ENCODE measurements around the gene FAM81A. TPM values are rescaled to one million over a fixed set of nuclear protein-coding genes. Genes with fewer than 3 reads are reported as not detected.

Gene FAM81A
- total and polyA plus RNA-seq, 2 donors (not counting 1 experiment from before 2014, with no cell fraction given), result 0.24 to 0.33 TPM

DNA sequence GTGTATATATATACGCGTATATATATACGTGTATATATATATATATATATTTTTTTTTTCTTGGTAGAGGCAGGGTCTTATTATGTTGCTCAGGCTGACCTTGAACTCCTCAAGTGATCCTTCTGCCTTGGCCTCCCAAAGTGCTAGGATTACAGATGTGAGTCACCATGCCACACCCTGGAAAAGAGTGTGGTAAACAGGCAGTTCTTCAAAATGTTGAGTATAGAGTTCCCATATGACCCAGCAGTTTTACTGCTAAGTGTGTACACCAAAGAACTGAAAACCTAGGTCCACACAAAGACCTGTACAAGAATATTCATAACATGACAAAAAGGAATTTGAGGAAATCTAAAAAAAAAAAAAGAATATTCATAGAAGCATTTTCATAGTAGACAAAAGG is 101.8 kb downstream of the FAM81A start:
- DNase-seq (ENCODE audit: low read depth in 2 of 2), result peak in 1 of 2 donors; percentile 35
- no peaks in the 10 kb centered on the region for H4K20me1 ChIP-seq (ENCODE audit: control insufficient read depth, extremely low read depth, insufficient read depth, low read length)
- H3K9ac ChIP-seq (ENCODE audit: insufficient read depth, low read length), result no peak overlapping the region
- H3K36me3 ChIP-seq (ENCODE audit: control insufficient read depth, insufficient read depth, low read length), result no peaks in the 10 kb centered on the region
- H3K27ac ChIP-seq (ENCODE audit: insufficient read depth, low read length), result no peak overlapping the region
- H3K4me2 ChIP-seq (ENCODE audit: extremely low read depth, insufficient read depth, low read length), result no peak overlapping the region
- no peaks in the 10 kb centered on the region for H3K79me2 ChIP-seq (ENCODE audit: control insufficient read depth, insufficient read depth, low read length)
- TF ChIP-seq EZH2 (IDR thresholded peaks at IDR 0.05; ENCODE audit: low read length, missing control alignments), result no peak
- TF ChIP-seq, protein P1, sequence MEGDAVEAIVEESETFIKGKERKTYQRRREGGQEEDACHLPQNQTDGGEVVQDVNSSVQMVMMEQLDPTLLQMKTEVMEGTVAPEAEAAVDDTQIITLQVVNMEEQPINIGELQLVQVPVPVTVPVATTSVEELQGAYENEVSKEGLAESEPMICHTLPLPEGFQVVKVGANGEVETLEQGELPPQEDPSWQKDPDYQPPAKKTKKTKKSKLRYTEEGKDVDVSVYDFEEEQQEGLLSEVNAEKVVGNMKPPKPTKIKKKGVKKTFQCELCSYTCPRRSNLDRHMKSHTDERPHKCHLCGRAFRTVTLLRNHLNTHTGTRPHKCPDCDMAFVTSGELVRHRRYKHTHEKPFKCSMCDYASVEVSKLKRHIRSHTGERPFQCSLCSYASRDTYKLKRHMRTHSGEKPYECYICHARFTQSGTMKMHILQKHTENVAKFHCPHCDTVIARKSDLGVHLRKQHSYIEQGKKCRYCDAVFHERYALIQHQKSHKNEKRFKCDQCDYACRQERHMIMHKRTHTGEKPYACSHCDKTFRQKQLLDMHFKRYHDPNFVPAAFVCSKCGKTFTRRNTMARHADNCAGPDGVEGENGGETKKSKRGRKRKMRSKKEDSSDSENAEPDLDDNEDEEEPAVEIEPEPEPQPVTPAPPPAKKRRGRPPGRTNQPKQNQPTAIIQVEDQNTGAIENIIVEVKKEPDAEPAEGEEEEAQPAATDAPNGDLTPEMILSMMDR (conservative IDR thresholded peaks at IDR 0.05 in 1 of 2, IDR thresholded peaks at IDR 0.05 in 1 of 2; ENCODE audit: low read depth in 1 of 2, low read length in 2 of 2), result no peak
- no peaks in the 10 kb centered on the region for H3K4me1 ChIP-seq (ENCODE audit: control insufficient read depth, extremely low read depth, insufficient read depth, low read length)
- no peak overlapping the region for H3K4me3 ChIP-seq (replicated peaks in 1 of 4; ENCODE audit: control extremely low read depth in 1 of 4, insufficient read depth in 1 of 4, low read depth in 3 of 4, low read length in 4 of 4)
- H2AFZ ChIP-seq (ENCODE audit: low read length), result no peak overlapping the region
- H3K27me3 ChIP-seq (ENCODE audit: control insufficient read depth, insufficient read depth, low read length), result peaks cover 8% of the 10 kb centered on the region
- H3K9me3 ChIP-seq (ENCODE audit: control insufficient read depth, insufficient read depth, low read depth, low read length), result no peaks in the 10 kb centered on the region

DNA sequence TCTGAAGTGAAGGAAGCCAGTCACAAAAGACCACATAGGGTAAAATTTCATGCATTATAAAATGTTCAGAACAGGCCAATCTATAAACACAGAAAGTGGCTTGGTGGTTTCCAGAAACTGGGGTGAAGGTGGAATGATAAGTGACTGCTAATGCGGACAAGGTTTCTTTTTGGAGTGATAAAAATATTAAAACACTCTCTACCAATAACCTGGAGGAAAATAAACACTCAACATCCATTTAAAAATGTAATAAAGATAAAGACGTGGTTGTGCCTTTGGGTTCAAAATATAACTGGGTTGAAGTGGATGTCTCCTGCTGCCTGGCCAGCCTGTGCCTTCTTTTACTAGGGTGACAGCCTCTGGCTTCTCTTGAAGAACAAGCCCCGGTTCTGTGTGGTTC is 102.7 kb downstream of the FAM81A start:
- no peak overlapping the region for H3K4me3 ChIP-seq (replicated peaks in 1 of 4; ENCODE audit: control extremely low read depth in 1 of 4, insufficient read depth in 1 of 4, low read depth in 3 of 4, low read length in 4 of 4)
- H2AFZ ChIP-seq (ENCODE audit: low read length), result no peak overlapping the region
- TF ChIP-seq, protein P1 (conservative IDR thresholded peaks at IDR 0.05 in 1 of 2, IDR thresholded peaks at IDR 0.05 in 1 of 2; ENCODE audit: low read depth in 1 of 2, low read length in 2 of 2), result no peak
- no peak for TF ChIP-seq EZH2 (IDR thresholded peaks at IDR 0.05; ENCODE audit: low read length, missing control alignments)
- no peak overlapping the region for H3K9ac ChIP-seq (ENCODE audit: insufficient read depth, low read length)
- H3K27me3 ChIP-seq (ENCODE audit: control insufficient read depth, insufficient read depth, low read length), result peaks cover 8% of the 10 kb centered on the region
- no peaks in the 10 kb centered on the region for H3K36me3 ChIP-seq (ENCODE audit: control insufficient read depth, insufficient read depth, low read length)
- H3K4me1 ChIP-seq (ENCODE audit: control insufficient read depth, extremely low read depth, insufficient read depth, low read length), result no peaks in the 10 kb centered on the region
- no peak for DNase-seq (ENCODE audit: low read depth in 2 of 2)
- H4K20me1 ChIP-seq (ENCODE audit: control insufficient read depth, extremely low read depth, insufficient read depth, low read length), result no peaks in the 10 kb centered on the region
- no peaks in the 10 kb centered on the region for H3K9me3 ChIP-seq (ENCODE audit: control insufficient read depth, insufficient read depth, low read depth, low read length)
- H3K27ac ChIP-seq (ENCODE audit: insufficient read depth, low read length), result no peak overlapping the region
- no peak overlapping the region for H3K4me2 ChIP-seq (ENCODE audit: extremely low read depth, insufficient read depth, low read length)
- H3K79me2 ChIP-seq (ENCODE audit: control insufficient read depth, insufficient read depth, low read length), result no peaks in the 10 kb centered on the region

GRCh38 chr15:59541750-59542149 is 103.8 kb downstream of the FAM81A start:
- Histone ChIP-seq H3K4me1 (ENCODE audit: control insufficient read depth, extremely low read depth, insufficient read depth, low read length) (no peaks in the 10 kb centered on the region), H2AFZ (ENCODE audit: low read length) (no peak overlapping the region)
- no peak for TF ChIP-seq EZH2 (IDR thresholded peaks at IDR 0.05; ENCODE audit: low read length, missing control alignments)
- TF ChIP-seq, protein P1 (conservative IDR thresholded peaks at IDR 0.05 in 1 of 2, IDR thresholded peaks at IDR 0.05 in 1 of 2; ENCODE audit: low read depth in 1 of 2, low read length in 2 of 2), result no peak

More at GRCh38 chr15:59541750-59542149, 103.8 kb downstream of the FAM81A start:
- H3K27ac ChIP-seq (ENCODE audit: insufficient read depth, low read length), result no peak overlapping the region
- peaks cover 4% of the 10 kb centered on the region for H3K27me3 ChIP-seq (ENCODE audit: control insufficient read depth, insufficient read depth, low read length)
- no peaks in the 10 kb centered on the region for H3K79me2 ChIP-seq (ENCODE audit: control insufficient read depth, insufficient read depth, low read length)
- no peak overlapping the region for H3K4me2 ChIP-seq (ENCODE audit: extremely low read depth, insufficient read depth, low read length)
- H3K36me3 ChIP-seq (ENCODE audit: control insufficient read depth, insufficient read depth, low read length), result no peaks in the 10 kb centered on the region
- no peak overlapping the region for H3K4me3 ChIP-seq (replicated peaks in 1 of 4; ENCODE audit: control extremely low read depth in 1 of 4, insufficient read depth in 1 of 4, low read depth in 3 of 4, low read length in 4 of 4)
- H3K9me3 ChIP-seq (ENCODE audit: control insufficient read depth, insufficient read depth, low read depth, low read length), result no peaks in the 10 kb centered on the region
- no peak for DNase-seq (ENCODE audit: low read depth in 2 of 2)
- H3K9ac ChIP-seq (ENCODE audit: insufficient read depth, low read length), result no peak overlapping the region
- H4K20me1 ChIP-seq (ENCODE audit: control insufficient read depth, extremely low read depth, insufficient read depth, low read length), result no peaks in the 10 kb centered on the region
